Vein endothelial cell (primary cell): ENCODE measurements around the gene ACSL3. TPM values are rescaled to one million over a fixed set of nuclear protein-coding genes. Genes with fewer than 3 reads are reported as not detected.

Experiments used
- total RNA-seq: library from RNA; depleted of rRNA; stranded (reverse); fragments of >200 nt; gene quantifications from 2 replicates; pipeline ENCODE4 v1.2.3, GENCODE V29; 2012

Gene ACSL3
- 78.1 and 89.9 TPM in 2 replicates for total RNA-seq

DNA sequence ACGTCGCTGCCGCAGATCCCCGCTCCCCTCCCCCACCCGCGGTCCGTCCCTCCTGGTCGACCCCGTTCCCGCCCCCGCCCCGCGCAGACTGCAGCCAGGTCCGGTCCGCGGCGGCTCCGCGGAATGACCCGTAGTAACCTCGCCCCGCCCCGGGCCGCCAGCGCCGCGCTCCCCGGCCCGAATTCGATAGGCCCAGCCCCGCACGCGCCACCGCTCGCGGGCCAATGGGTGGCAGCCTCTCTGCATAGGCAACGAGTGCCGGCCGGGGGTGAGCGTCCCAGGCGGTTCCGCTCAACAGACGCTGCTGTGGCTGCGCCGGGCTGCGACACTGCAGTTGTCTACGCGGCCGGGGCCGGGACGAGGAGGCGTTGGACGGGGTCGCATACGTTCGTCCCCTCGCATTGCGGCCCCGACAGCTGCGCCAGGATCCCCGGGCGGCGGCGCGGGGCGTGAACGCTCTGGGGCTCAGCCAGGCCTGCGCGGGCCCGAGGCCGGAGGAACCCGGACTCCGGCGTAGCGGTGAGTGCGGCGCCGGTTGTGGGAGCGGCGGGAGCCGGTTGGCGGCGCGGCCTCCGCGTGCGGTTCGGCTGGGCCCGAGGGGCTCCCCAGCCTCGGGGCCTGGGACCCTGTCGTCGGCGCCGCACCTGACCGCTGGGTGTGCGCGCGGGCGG lies at the start of gene ACSL3:
Gene ACSL3, plus strand, starts transcription at position 297 of the 671 bp plus-strand sequence. CDS start 47,737 bp downstream, outside the sequence.

Other genes with a start within 250 kb of the ACSL3 start
- gene FARSB, start 204.9 kb upstream of the ACSL3 start, total RNA-seq, result 20.6 and 30.2 TPM in 2 replicates
- gene MOGAT1, start 189.4 kb upstream of the ACSL3 start, total RNA-seq, result not detected in 2 replicates
- under 0.01 and 0.10 TPM in 2 replicates for gene KCNE4, start 191.2 kb downstream of the ACSL3 start, total RNA-seq